ENCODE measurements around the gene HSPG2.

HSPG2 gene

DNA sequence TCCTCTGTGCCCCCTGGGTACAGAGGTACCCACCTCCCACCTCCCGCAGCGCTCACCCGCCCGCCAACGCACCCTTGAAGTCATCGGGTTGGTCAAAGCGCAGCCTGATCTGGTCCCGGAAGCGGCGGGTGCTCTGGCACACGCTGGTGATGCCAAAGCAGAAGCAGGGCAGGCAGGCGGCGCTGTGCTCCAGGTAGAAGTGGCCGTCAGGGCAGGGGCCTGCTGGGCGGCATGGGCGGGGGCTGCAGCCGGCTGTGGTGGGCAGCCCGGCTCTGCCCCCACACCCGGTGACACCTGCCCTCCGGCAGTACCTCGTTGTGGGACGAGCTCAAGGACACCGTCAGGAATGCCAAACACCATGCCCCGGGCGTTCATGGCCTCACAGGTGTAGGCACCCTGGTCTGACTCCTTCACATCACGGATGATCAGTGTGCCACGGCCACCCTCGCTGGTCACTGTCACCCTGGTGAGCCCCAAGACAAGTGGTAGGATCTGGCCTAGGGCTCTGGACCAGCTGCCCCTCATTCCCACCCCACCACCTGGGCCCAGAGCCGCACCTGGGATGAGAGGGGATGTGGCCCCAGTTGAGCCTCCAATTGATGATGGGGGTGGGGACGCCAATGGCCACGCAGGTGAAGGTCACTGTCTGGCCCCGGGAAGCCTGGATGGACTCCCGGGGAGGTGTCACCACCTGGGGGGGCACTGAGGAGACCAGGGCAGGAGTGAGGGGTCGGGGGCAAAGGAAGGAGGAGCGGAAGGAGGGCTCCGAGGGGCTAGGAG, 52.5 kb downstream of the HSPG2 start:
- in situ Hi-C loops (cut with MboI; ENCODE audit: low sequenced_read_pairs), result no loop called here

DNA sequence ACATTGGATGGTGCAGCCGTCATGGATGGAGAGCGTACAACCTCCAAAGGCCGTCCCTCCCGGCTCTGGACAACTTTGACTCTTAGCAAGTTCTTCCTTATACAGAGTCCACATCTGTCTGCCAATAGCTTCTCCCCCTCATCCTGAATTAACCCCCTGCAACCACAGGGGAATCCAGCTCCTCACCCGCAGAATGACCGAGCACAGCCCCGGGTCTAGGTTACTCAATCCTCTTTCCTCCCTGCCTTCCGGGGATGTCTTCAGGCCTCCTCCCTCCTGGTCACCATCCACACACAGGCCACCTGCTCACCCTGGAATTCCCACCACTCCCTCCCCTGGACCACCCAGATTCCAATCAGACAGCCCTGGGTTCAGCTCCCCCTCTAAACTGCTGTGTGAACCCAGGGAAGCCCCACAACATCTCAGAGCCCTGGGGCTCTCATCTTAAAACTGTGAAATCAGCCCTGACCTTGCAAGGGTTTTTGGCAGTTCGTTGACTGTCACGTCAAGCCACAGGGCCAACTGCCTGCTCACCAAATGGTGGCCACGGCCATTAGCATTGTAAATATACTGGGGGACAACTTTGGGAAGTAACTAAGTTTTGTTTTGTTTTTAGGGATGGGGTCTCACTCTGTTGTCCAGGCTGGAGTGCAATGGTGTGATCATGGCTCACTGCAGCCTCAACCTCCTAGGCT, 54.2 kb downstream of the HSPG2 start:
- in situ Hi-C loops (cut with MboI; ENCODE audit: low sequenced_read_pairs), result no loop called here

DNA sequence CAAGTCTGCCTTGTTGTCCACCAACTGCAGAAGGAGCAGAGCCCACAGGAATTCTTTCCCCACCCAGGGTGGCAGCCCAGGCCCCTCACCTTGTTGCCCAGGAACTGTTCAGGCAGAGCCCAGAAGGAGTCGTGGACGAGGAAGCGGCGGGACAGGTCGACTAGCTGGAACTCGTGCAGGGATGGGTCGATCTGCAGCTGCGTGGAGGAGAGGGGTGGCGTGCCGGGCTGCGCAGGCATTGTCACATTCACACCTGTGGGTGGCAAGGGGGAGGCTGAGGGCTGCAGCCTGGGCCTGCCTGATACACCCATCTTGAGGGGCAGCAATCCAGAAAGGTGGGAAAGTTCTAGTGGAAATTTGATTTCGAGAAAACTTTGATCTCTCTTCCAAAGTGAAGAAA, 55.9 kb downstream of the HSPG2 start:
- in situ Hi-C loops (cut with MboI; ENCODE audit: low sequenced_read_pairs), result no loop called here

DNA sequence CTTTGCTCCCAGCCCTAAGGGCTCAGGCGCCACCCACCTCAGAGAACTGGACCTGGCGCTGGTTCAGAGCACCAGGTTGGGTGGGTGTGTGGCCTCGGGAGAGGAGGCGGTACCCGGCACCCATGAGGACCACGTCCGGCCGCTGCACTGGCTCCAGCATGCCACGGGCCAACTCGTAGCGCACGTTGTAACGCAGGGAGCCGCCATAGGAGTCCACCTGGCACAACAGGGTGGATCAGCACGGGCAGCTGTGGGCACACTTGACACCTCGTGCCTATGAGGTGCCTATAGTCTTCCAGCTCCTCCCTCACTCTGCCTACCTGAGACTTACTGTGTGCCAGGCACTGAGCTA, 56.5 kb downstream of the HSPG2 start:
- in situ Hi-C loops (cut with MboI; ENCODE audit: low sequenced_read_pairs), result no loop called here

DNA sequence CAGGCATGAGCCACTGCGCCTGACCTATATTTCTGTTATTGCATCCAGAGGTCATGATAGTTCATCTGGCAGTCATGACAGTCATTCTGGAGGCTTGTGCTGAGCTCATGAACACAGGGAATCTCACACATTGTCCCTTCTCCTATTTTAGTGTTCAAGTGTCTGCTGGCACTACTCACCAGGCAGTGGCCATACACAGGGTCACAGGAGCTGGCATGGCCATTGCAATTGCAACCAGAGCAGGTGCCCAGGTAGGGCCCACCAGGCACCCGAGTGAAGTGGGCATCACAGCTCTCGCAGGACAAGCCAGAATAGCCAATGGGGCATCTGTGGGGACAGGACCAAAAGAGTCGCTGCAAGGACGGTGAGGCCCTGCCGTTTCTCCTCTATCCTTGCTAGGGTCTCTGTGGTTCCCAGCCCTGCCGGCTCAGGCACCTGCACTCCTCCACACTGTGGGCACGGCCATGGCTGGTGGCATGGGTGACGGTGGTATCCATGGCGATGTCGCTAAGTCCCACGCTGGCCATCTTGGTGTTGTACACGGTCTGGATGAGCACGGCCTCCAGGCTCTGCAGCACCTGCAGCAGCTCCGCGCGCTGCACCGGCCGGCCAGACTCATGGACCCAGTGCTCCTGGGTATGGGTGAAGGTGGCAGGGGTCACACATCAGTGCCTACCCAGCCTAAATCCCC, 57.0 kb downstream of the HSPG2 start:
- in situ Hi-C loops (cut with MboI; ENCODE audit: low sequenced_read_pairs), result no loop called here

DNA sequence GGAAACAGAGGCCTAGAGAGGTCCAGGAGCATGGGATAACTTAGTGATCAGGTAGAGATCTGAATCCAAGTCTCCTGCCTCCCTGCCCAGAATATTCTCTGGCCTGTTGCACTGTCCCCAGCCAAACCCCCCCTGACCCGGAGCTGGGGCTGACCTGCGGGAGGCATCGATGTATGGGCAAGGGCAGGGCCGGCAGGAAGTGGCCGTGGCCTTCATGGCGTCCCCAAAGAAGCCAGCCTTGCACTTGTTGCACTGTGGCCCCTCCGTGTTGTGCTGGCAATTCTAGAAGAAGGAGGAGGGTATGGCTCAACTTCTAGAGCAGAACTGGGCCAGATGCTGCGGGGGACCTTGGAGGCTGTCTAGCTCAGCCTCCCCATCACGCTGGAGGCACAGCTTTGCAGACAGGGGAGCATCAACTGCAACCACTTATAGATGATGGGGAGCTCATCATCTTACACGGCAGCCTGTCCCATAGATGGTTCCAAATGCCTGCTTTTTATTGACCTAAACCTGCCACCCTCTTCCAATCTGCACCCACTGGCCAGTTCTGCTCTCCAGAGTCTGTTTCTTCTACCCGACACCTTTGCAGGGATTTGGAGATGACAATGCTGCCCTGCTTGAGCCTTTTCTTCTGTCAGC, 58.2 kb downstream of the HSPG2 start:
- in situ Hi-C loops (cut with MboI; ENCODE audit: low sequenced_read_pairs), result no loop called here

DNA sequence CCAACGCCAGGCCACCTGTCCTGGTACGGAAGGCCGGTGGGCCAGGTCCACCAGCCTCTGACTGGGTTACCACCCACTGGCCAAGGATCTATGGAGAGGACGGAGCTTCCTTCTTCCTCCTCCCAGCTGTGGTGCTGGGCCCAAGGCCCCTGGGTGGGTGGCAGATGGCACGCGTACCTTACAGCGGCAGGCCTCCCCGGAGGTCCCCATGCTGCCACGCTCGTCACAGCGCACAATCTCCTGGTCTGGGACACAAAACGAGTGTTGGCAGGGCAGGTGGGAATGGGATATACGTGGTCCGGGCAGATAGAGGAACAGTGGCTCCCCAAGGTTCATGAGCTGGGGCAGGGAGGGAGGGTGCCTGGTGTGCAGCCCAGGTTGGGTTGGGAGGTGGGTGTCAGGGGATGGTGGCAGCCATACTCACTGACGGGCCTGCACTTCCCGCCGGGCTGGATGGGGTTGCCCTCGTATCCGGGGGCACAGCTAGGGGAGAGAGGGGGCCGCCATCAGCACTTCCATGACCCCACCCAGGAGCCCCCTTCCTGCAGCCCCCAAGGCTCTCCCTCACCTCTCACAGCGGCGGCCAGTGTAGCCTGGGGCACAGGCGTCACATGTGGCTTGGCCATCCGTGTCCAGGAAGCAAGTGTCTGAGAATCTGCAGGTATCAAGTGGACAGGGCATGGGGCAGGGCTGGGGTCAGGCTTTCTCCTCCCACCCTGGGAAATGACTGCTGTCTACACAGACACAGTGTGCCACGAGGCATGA, 58.9 kb downstream of the HSPG2 start:
- in situ Hi-C loops (cut with MboI; ENCODE audit: low sequenced_read_pairs), result no loop called here

DNA sequence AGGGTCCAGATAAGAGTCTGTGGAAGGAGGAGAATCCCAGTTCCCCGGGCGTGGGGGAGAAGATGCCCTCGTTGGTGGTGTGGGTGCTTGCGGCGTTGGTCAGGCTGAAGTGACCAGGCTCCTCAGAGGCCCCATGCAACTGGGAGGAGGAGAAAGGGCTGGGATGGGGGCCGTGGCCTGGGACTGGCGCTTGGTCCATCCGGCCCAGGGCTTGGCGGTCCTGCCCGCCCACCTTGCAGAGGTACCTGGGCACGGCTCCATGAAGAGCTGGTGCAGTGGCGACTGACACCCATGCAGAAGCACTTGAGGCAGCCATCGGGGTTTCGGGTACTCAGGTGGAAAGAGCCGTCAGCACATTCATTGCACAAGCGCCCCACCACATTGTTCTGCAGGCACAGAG, 60.8 kb downstream of the HSPG2 start:
- in situ Hi-C loops (cut with MboI; ENCODE audit: low sequenced_read_pairs), result no loop called here

DNA sequence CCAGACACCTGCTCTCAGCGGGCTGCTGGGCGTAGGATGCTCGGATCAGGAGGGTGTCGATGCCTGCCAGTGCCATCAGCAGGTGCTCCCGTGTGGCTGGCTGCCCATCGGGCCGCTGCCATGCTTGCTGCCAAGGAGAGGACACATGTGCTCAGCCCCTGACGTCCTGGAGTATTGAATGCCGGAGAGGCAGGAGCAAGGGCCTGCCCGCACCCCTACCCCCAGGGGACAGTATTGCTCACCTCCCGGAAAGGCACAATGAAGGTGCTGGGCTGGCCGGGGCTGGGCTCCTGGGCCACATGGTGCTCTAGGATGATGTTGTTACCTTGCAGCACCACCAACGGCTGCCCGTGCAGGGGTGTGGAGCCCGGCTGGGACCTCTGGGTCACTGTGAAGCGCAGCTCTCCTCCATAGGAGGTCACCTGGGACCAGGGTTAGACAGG, 61.5 kb downstream of the HSPG2 start:
- in situ Hi-C loops (cut with MboI; ENCODE audit: low sequenced_read_pairs), result no loop called here

DNA sequence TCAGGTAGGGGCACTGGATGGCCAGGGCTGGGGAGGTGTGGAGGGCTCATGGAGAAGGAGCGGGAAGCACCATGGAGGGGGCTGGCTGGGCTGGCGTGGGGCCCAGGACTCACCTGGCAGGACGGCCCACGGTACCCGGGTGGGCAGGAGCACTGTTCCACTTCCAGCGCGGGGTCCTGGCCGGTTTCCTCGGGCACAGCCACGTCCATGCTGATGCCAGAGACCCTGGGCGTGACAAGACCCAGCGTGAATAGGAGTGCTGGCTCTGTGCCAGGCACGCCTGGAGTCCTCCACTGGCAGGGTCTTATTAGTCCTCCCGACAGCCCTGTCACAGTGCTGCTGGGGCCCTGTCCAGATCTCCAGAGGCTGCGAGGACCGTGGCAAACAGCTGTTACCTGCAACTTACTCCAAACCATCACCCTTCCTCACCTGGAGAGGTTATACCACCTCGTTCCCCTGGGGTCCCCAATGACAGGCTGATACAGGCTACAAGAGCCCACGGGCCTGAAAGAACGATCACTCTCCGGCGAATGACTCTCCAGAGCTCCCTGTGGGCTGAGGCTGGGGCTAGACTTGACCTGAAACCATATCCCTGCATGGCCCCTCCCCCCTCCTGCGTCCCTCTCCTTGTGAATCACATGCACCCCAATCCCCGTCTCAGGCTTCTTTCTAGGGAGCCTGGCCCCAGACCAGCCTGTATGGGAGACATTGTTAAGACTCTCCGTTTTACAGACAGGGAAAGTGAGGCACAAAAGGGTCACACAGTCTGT, 62.1 kb downstream of the HSPG2 start:
- in situ Hi-C loops (cut with MboI; ENCODE audit: low sequenced_read_pairs), result no loop called here

DNA sequence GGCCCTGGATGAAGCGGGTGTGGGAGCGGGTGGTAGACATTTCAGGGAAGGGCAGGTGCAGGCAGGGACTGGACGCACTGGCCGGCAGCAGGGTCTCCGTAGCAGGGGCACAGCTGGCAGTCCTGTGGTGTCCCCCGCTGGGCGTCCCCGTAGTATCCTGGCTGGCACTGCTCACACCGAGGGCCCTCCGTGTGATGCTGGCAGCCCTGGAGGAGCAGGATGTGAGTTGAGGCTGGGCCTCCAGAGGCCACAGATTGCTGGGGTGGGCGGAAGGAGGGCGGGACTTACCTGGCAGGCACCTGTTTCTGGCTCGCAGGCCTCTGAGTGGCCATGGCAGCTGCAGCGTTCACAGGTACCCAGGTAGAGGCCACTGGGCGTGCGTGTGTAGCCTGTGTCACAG, 62.8 kb downstream of the HSPG2 start:
- in situ Hi-C loops (cut with MboI; ENCODE audit: low sequenced_read_pairs), result no loop called here

DNA sequence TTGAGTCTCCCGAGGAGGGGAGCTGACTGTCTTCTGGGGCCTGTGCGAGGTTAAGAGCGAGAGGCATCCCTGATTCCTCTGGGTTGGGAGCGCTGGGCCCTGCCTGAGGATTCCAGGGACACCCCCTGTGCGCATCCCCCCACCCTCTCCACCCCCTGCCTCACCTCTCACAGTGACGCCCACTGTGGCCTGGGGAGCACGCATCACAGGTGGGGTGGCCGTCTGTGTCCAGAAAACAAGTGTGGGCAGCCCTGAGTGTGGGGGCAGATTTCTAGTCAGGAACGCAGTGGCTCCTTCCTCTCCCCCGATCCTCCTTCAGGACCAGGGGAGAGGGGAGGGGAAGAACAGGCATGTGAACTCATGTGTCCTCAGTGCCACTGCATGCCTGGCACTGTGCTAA, 63.3 kb downstream of the HSPG2 start:
- in situ Hi-C loops (cut with MboI; ENCODE audit: low sequenced_read_pairs), result no loop called here

DNA sequence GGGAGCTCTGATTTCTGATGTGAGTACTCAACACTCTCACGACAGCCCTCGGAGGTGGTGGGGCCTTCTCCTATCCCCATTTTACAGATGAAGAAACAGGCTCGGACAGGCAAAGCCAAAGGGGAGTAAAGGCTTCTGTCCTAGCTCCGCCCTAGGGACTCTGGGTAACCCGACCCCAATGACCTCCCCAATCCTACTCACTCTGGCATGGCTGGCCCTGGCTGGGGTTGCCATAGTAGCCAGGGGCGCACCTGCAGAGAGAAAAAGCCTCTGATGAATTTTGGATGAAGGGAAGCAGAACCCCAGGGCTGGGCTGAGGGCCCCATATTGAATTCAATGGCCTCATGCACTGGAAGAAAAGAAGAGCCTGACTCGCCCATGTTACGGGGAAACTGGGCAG, 63.9 kb downstream of the HSPG2 start:
- in situ Hi-C loops (cut with MboI; ENCODE audit: low sequenced_read_pairs), result no loop called here

DNA sequence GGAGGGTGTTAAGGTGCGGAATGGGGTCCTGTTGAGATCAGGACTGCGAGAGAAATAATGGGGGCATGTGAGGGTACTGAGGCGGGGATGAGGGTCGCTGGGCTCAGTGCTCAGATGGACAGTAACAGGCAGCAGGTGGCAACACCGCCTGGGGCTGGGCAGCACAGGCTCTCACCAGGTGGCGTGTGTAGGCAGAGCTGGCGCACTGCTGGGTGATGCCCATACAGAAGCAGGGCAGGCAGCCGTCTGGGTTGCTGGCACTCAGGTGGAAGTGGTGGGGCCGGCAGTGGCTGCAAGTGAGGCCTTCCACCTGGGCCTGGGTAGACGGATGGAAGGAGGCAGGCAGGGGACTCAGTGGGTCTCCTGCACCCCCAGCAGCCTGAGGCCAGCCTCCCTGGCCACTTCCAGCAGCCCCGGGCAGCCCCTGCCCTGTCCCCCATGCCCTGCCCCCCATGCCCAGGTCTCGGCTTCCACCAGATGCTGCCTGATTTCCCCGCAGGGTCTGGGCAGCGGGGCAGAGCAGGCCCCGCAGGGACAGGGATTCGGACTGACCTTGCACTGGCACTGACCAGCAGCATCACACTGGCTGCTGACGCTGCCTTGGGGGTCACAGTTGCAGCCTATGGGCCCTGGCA, 64.5 kb downstream of the HSPG2 start:
- in situ Hi-C loops (cut with MboI; ENCODE audit: low sequenced_read_pairs), result no loop called here

DNA sequence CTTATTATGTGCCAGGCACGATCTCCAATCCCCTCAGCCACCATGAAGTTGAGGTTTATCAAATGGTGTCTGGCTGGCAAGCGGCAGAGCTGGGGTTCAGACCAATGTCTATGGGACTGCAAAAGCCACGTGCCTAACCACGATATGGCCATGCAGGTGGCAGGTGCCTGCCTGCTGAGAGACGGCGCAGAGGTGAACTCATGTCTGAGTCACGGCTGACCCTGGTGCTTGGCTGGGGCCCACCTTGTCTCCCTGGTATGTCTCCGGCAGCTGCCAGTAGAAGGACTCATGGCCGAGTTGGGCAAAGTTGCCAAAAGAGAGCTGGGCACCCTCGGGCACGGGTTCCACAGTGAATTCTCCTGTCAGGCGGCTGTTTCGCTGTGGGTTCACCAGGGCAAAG, 65.2 kb downstream of the HSPG2 start:
- in situ Hi-C loops (cut with MboI; ENCODE audit: low sequenced_read_pairs), result no loop called here

DNA sequence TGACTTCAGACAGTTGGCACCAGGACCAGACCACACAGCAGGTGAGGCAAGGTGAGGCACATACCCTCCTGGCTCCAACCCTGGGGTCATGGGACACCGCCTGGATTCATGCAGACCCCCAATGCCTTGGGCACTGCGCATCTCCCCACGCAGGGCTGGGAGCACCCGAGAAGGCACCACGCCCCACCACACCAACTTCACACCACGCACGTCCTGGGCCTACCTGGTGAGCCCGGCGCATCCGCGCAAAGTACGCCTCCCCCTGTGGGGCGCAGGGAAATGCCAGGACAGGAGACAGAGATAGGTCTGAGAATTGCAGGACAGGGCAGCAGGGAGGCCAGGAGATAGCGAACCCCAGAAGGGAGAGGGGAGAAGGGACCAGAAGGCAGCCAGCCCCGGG, 66.5 kb downstream of the HSPG2 start:
- in situ Hi-C loops (cut with MboI; ENCODE audit: low sequenced_read_pairs), result no loop called here

DNA sequence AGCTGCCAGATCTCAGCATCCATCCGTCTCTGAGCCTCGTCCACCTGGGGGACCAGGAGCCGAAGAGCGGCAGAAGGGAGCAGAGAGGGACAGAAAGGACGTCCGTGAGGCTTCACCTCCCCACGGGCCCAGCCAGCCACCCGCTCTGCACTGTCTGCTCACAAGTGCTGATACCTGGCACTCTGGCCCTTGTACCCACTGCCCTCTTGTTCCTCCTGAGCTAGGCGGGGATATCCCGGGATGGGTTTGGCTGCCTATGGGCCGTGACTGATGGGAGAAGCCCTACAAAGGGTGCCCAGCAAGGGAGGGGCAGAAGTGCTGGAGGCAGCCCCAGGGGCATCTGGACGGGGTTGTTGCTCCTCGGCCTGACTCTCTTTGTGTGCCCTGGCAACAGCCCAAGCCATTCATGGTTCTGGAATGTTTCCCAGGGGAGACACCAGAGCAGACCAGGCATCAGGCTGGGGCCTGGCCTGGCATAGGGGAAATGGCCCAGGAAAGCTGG, 67.4 kb downstream of the HSPG2 start:
- in situ Hi-C loops (cut with MboI; ENCODE audit: low sequenced_read_pairs), result no loop called here

DNA sequence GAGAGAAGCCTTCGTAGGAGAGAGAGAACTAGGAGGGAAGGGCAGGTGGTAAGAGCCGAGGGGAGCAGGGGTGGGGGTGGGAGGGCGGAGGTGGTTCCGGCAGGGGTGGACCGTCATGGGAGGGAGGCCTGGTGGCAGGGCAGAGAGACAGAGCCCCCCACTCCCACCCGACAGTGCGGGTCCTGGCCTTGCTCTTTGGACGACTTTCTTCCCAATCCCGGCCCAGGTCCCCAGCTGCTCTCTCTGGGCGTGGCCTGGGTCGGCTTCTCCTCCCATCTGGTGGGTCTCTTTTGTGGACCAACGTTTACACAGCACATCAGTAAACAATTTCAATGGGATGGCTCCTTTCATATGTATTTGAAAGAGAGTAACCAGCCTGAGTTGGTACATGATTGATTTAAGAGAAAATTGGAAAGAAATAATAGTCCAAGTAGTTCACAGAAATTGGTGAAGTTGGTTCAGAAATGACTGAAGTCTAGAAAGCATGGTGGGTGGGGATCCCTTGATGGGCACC, 68.1 kb downstream of the HSPG2 start:
- in situ Hi-C loops (cut with MboI; ENCODE audit: low sequenced_read_pairs), result no loop called here

DNA sequence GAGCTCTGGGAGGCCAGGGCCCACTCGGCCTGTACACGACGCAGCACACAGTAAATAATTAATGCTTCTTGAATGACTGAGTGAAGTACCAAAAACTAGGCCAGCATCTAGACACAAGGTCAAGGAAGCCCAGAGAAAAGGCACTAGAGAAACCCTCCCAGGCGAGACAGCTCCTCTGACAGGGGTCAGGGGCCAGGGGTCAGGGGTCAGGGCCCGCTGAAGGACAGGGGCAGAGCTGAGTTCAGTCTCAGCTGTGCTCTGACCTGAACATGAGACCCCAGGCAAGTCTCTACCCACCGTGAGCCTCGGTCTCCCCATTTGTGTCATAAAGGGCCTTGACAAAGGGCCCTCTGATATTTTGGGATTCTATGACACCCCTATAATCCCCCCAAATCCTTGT, 68.6 kb downstream of the HSPG2 start:
- in situ Hi-C loops (cut with MboI; ENCODE audit: low sequenced_read_pairs), result no loop called here

All from HL-60/S4 (cell line).